ENCODE measurements around the gene BMP7.

Gene BMP7

GRCh38 chr20:57266291-57267157 lies at the start of gene BMP7:
Gene BMP7 (minus strand): TSS chr20:57266641. CDS start chr20:57266122, 519 bp downstream.
- TF ChIP-seq CTCF (IDR thresholded peaks at IDR 0.05; ENCODE audit: low read depth, low read length, missing control alignments) = no peak
- DNase-seq (ENCODE audit: low read depth) = no peak
- H3K4me3 ChIP-seq (ENCODE audit: low read depth, low read length) = no peak within 1 kb of the TSS

GRCh38 chr20:57315976-57316480 lies 49.6 kb upstream of the BMP7 start:
- DNase-seq (ENCODE audit: low read depth) = no peak
- no peak for TF ChIP-seq CTCF (IDR thresholded peaks at IDR 0.05; ENCODE audit: low read depth, low read length, missing control alignments)
- no peak overlapping the region for H3K4me3 ChIP-seq (ENCODE audit: low read depth, low read length)

DNA sequence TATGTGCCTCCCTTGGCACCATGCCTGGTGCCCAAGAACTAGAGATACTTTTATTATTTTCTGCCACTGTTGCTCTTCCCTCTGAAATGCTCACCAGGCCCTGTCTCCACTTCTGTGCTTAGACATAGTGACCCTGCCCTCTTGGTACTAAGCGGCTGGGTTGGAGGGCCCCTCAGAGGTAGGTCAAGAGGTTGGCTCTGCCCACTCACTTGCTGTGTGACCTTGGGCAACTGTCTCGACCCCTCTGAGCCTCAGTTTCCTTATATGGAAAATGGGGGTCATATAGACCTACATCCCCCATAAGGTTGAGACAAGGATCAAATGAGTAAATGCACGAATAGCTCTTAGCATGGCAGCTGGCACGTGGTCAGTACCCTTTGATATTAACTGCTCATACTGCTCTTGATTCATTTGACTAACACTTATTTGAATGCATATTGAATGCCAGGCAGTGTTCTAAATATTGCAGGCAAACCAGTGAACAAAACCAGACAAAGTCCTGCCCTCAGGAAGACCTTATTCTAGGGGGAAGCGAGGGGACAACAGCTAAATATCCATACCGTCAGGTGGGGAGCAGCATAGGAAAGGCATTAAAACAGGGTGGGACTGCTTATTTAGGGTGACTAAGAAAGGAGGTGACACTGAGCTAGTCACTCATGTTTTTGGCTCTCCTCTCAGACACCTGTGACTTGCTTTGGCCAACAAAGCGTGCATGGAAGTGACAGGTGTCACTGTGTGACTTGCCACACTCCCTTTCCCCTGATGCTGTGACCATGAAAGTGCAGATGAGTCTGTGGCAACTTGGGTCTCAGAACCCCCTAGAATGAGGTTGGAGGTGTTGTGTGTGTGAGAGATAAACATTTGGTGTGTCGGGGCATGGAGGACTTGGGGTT lies 48.9 kb upstream of the BMP7 start:
- H3K4me3 ChIP-seq (ENCODE audit: low read depth, low read length) = no peak overlapping the region
- DNase-seq (ENCODE audit: low read depth) = no peak
- no peak for TF ChIP-seq CTCF (IDR thresholded peaks at IDR 0.05; ENCODE audit: low read depth, low read length, missing control alignments)

DNA sequence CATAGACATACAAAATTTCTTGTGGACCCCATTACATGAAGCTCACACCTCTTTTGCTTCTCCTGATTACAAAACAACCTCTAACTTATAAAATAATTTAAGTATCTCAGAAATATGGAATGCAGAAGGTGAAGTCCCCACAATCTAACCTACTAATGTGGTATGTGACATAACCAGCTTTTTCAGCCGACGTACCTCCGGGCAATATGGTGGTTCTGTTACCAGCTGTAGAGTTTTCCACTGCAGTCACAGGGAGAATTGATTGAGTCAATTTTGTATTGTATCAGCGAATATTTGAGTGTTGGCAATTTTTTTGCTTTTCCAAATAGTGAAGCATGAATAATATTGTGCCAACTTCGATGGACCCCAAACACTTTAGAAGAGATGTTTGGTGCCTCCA lies 47.5 kb upstream of the BMP7 start:
- H3K4me3 ChIP-seq (ENCODE audit: low read depth, low read length) = no peak overlapping the region
- TF ChIP-seq CTCF (IDR thresholded peaks at IDR 0.05; ENCODE audit: low read depth, low read length, missing control alignments) = no peak
- DNase-seq (ENCODE audit: low read depth) = no peak

DNA sequence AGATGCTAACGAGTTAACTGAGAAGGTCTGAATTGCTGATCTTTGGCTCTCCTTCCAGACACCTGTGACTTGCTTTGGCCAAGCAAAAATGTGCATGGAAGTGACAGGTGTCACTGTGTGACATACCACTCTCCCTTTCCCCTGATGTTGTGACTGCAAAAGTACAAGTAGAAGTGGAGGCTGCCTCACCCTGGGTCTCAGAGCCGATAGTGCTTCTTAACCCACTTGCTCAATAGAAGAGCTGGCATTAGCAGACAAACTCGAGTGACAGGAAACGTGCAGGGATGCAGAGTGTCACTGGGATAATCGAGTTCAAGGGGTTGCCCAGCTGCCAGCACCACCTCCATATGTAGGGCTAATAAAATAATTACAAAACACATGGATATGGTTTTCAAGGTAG lies 46.8 kb upstream of the BMP7 start:
- no peak overlapping the region for H3K4me3 ChIP-seq (ENCODE audit: low read depth, low read length)
- no peak for TF ChIP-seq CTCF (IDR thresholded peaks at IDR 0.05; ENCODE audit: low read depth, low read length, missing control alignments)
- no peak for DNase-seq (ENCODE audit: low read depth)

GRCh38 chr20:57312138-57312537 lies 45.7 kb upstream of the BMP7 start:
- no peak for DNase-seq (ENCODE audit: low read depth)
- TF ChIP-seq CTCF (IDR thresholded peaks at IDR 0.05; ENCODE audit: low read depth, low read length, missing control alignments) = no peak

More at GRCh38 chr20:57312138-57312537, 45.7 kb upstream of the BMP7 start:
- no peak overlapping the region for H3K4me3 ChIP-seq (ENCODE audit: low read depth, low read length)
